H1 (cell line): ENCODE data around the gene GNAS. TPM values are rescaled to one million over a fixed set of nuclear protein-coding genes. Genes with fewer than 3 reads are reported as not detected.

Source experiments
- CTCF ChIA-PET: fragments of 300-600 bp; sonication (Branson Sonifier 250); formaldehyde crosslinking; loops from one replicate; lab custom pipeline; 2021; ENCODE audit not compliant: partially characterized antibody; lab: Charles Lee
- POLR2A ChIA-PET: fragments of 300-600 bp; sonication (Branson Sonifier 250); formaldehyde crosslinking; loops from one replicate; lab custom pipeline; 2021; ENCODE audit warnings: inconsistent platforms; ENCODE audit not compliant: partially characterized antibody; lab: Charles Lee
- DNase-seq, 2 experiments: peaks; one replicate each; pipeline versions ENCODE4 v3.0.0 to v3.0.0-alpha.2; 2010 to 2022; ENCODE audit warnings: low spot score in 2 of 2, low read depth in 1 of 2, mixed read lengths in 1 of 2
- FAIRE-seq: peaks from 2 replicates; lab custom pipeline; 2011; peaks lifted over from hg19 to GRCh38; lab: Jason Lieb, UNC
- H2AFZ ChIP-seq: 2 replicates; pipeline ENCODE4 v1.8.1; 2012; ENCODE audit warnings: low read length, inconsistent platforms
- H2AK5ac ChIP-seq: 2 replicates; pipeline ENCODE4 v1.6.1; 2013; ENCODE audit warnings: low read depth, low read length
- H2BK120ac ChIP-seq: replicated peaks from 2 replicates; pipeline ENCODE3; 2013; ENCODE audit warnings: low read depth, low read length, inconsistent platforms
- H2BK12ac ChIP-seq: 2 replicates; pipeline ENCODE4 v1.6.1; 2013; ENCODE audit warnings: low read depth, low read length
- H2BK15ac ChIP-seq: 2 replicates; pipeline ENCODE4 v1.6.1; 2013; ENCODE audit warnings: low read length
- H2BK20ac ChIP-seq: 2 replicates; pipeline ENCODE4 v1.6.1; 2013; ENCODE audit warnings: low read length
- H2BK5ac ChIP-seq: 2 replicates; pipeline ENCODE4 v1.6.1; 2013; ENCODE audit warnings: low read depth, low read length
- H3K14ac ChIP-seq: 2 replicates; pipeline ENCODE4 v1.6.1; 2013; ENCODE audit warnings: inconsistent platforms; ENCODE audit not compliant: insufficient read length
- H3K18ac ChIP-seq: 2 replicates; pipeline ENCODE4 v1.6.1; 2013; ENCODE audit warnings: low read length; ENCODE audit errors: extremely low read depth
- H3K23ac ChIP-seq: 2 replicates; pipeline ENCODE4 v1.6.1; 2013; ENCODE audit warnings: inconsistent platforms; ENCODE audit not compliant: insufficient read length
- H3K23me2 ChIP-seq: 2 replicates; pipeline ENCODE4 v1.6.1; 2013; ENCODE audit warnings: low read depth, low read length
- H3K27ac ChIP-seq: 2 replicates; pipeline ENCODE4 v1.6.1; 2011; ENCODE audit warnings: low read depth, low read length, inconsistent platforms
- H3K27me3 ChIP-seq, 4 experiments: replicated peaks in 1 of 4; 1 replicate in 1 of 4; 2 replicates in 3 of 4; pipeline versions ENCODE4 v1.6.1 to v1.8.1; 2011 to 2013; ENCODE audit warnings: low read length in 3 of 4, mild to moderate bottlenecking in 3 of 4, inconsistent platforms in 2 of 4, mixed read lengths in 2 of 4, moderate library complexity in 1 of 4; ENCODE audit not compliant: control insufficient read depth in 3 of 4, insufficient read depth in 3 of 4; ENCODE audit errors: extremely low read depth in 1 of 4
- H3K36me3 ChIP-seq, 4 experiments: 2 replicates each; pipeline versions ENCODE4 v1.6.1 to v1.8.1; 2011 to 2013; ENCODE audit warnings: mild to moderate bottlenecking in 4 of 4, low read length in 3 of 4, moderate library complexity in 2 of 4, control low read depth in 1 of 4, inconsistent platforms in 1 of 4; ENCODE audit not compliant: insufficient read depth in 4 of 4, control insufficient read depth in 2 of 4
- H3K4ac ChIP-seq: replicated peaks from 2 replicates; pipeline ENCODE3; 2013; ENCODE audit warnings: low read length, low read depth, mixed read lengths, inconsistent platforms; ENCODE audit not compliant: insufficient read length
- H3K4me1 ChIP-seq, 4 experiments: replicated peaks in 1 of 4; 1 replicate in 1 of 4; 2 replicates in 3 of 4; pipeline versions ENCODE4 v1.6.1 to v1.8.1; 2011 to 2013; ENCODE audit warnings: low read length in 3 of 4, inconsistent platforms in 2 of 4, mixed read lengths in 1 of 4; ENCODE audit not compliant: insufficient read depth in 4 of 4, control insufficient read depth in 3 of 4
- H3K4me2 ChIP-seq, 2 experiments: 2 replicates each; pipeline versions ENCODE4 v1.6.1 to v1.8.1; 2011 to 2013; ENCODE audit warnings: low read depth in 2 of 2, low read length in 2 of 2, control low read depth in 1 of 2, inconsistent platforms in 1 of 2, mild to moderate bottlenecking in 1 of 2; ENCODE audit not compliant: insufficient read depth in 1 of 2
- H3K4me3 ChIP-seq, 4 experiments: fragments of 200-600, 300-600 bp in 1 of 4; sonication (generic), shearing (Covaris generic), sonication (Bioruptor Twin) in 1 of 4; 2 replicates each; pipeline versions ENCODE4 v1.5.1 to v1.8.1; 2011 to 2016; ENCODE audit warnings: low read length in 4 of 4, low read depth in 3 of 4, control low read depth in 2 of 4, inconsistent platforms in 2 of 4, mild to moderate bottlenecking in 2 of 4, mixed read lengths in 1 of 4, moderate library complexity in 1 of 4; ENCODE audit not compliant: insufficient read depth in 2 of 4; ENCODE audit errors: extremely low read depth in 1 of 4
- H3K56ac ChIP-seq: replicated peaks from 2 replicates; pipeline ENCODE3; 2013; ENCODE audit warnings: low read depth, mild to moderate bottlenecking, mixed read lengths, low read length, inconsistent platforms; ENCODE audit not compliant: insufficient read length
- H3K79me1 ChIP-seq: 2 replicates; pipeline ENCODE4 v1.6.1; 2013; ENCODE audit warnings: low read depth, low read length, control low read depth
- H3K79me2 ChIP-seq, 2 experiments: 2 replicates each; pipeline versions ENCODE4 v1.6.1 to v1.8.1; 2012 to 2013; ENCODE audit warnings: low read length in 2 of 2, mild to moderate bottlenecking in 2 of 2, inconsistent platforms in 1 of 2; ENCODE audit not compliant: insufficient read depth in 2 of 2, control insufficient read depth in 1 of 2
- H3K9ac ChIP-seq, 4 experiments: replicated peaks in 1 of 4; 1 replicate in 1 of 4; 2 replicates in 3 of 4; pipeline versions ENCODE4 v1.6.1 to v1.8.1; 2011 to 2013; ENCODE audit warnings: low read depth in 3 of 4, low read length in 3 of 4, control low read depth in 2 of 4, mild to moderate bottlenecking in 2 of 4, moderate library complexity in 2 of 4, inconsistent platforms in 1 of 4; ENCODE audit errors: extremely low read depth in 1 of 4
- H3K9me3 ChIP-seq, 2 experiments: 2 replicates each; pipeline versions ENCODE4 v1.6.1 to v1.8.1; 2012 to 2013; ENCODE audit warnings: mild to moderate bottlenecking in 2 of 2, moderate library complexity in 2 of 2, control low read depth in 1 of 2, inconsistent platforms in 1 of 2, low read depth in 1 of 2, low read length in 1 of 2, mixed read lengths in 1 of 2; ENCODE audit not compliant: insufficient read depth in 2 of 2
- H4K20me1 ChIP-seq, 2 experiments: replicated peaks in 1 of 2; 2 replicates each; pipeline versions ENCODE3 to v1.8.1; 2011 to 2013; ENCODE audit warnings: inconsistent platforms in 2 of 2, low read length in 2 of 2, mild to moderate bottlenecking in 1 of 2; ENCODE audit not compliant: insufficient read depth in 2 of 2, control insufficient read depth in 1 of 2
- H4K5ac ChIP-seq: 2 replicates; pipeline ENCODE4 v1.6.1; 2013; ENCODE audit warnings: low read length, low read depth, mixed read lengths, inconsistent platforms; ENCODE audit not compliant: insufficient read length
- H4K8ac ChIP-seq: 2 replicates; pipeline ENCODE4 v1.8.0; 2013; ENCODE audit warnings: mild to moderate bottlenecking, moderate library complexity, low read length, inconsistent platforms; ENCODE audit not compliant: insufficient read depth; ENCODE audit errors: extremely low read depth
- H4K91ac ChIP-seq: replicated peaks from 2 replicates; pipeline ENCODE3; 2013; ENCODE audit warnings: low read length, mixed read lengths, inconsistent platforms; ENCODE audit not compliant: insufficient read length
- BRCA1 ChIP-seq: IDR thresholded peaks from 2 replicates; pipeline ENCODE4 v1.6.1; 2012; ENCODE audit warnings: low read depth, low read length, improper control_type of control experiment
- CBX5 ChIP-seq: fragments of 300-800, 300-1000 bp; sonication (generic); IDR thresholded peaks from 2 replicates; pipeline ENCODE4 v1.7.1; 2016; ENCODE audit warnings: antibody characterized with exemption, low read length, low read depth
- EP300 ChIP-seq, 2 experiments: IDR thresholded peaks; 1 replicate in 1 of 2; 2 replicates in 1 of 2; pipeline ENCODE4 v1.6.1; 2011 to 2012; ENCODE audit warnings: low read depth in 2 of 2, low read length in 2 of 2, mild to moderate bottlenecking in 2 of 2, borderline replicate concordance in 1 of 2, inconsistent platforms in 1 of 2, moderate library complexity in 1 of 2
- EZH2 ChIP-seq: fragments of 200-600 bp; sonication (generic); IDR thresholded peaks from 2 replicates; pipeline ENCODE4 v1.7.1; 2012; ENCODE audit warnings: low read depth, mild to moderate bottlenecking, moderate library complexity, low read length, inconsistent platforms; ENCODE audit not compliant: severe bottlenecking
- KDM4A ChIP-seq: IDR thresholded peaks from one replicate; pipeline ENCODE4 v1.7.1; 2012; ENCODE audit warnings: low read depth, mild to moderate bottlenecking, moderate library complexity, low read length, inconsistent platforms; ENCODE audit not compliant: severe bottlenecking
- NANOG ChIP-seq: IDR thresholded peaks from 2 replicates; pipeline ENCODE4 v1.6.1; 2011; ENCODE audit warnings: low read length, low read depth, mild to moderate bottlenecking, inconsistent platforms; ENCODE audit not compliant: insufficient read depth, poor library complexity, severe bottlenecking
- SP1 ChIP-seq: IDR thresholded peaks from 2 replicates; pipeline ENCODE4 v1.6.1; 2011; ENCODE audit warnings: low read depth, low read length
- SP2 ChIP-seq: IDR thresholded peaks from 2 replicates; pipeline ENCODE4 v1.6.1; 2012; ENCODE audit warnings: mild to moderate bottlenecking, low read length, inconsistent platforms
- SRF ChIP-seq: IDR thresholded peaks from 2 replicates; pipeline ENCODE4 v1.6.1; 2011; ENCODE audit warnings: mild to moderate bottlenecking, low read depth, low read length, moderate library complexity
- WGBS, 2 experiments: shearing (Covaris generic) in 1 of 2; methylation state at CpG; one replicate each; pipeline versions ENCODE4 v1.1.6 to v1.1.7; 2013 to 2015; ENCODE audit warnings: low lambda C conversion rate in 2 of 2, mixed read lengths in 2 of 2, inconsistent platforms in 1 of 2, low coverage in 1 of 2, missing lambda C conversion rate in 1 of 2; ENCODE audit not compliant: insufficient replicate concordance in 2 of 2, insufficient coverage in 1 of 2, insufficient read length in 1 of 2; ENCODE audit errors: extremely low coverage in 1 of 2, missing lambda C conversion rate in 1 of 2; 5-methylcytosine and 5-hydroxymethylcytosine counted together
- polyA plus RNA-seq, 7 experiments: library from polyadenylated mRNA; depleted of rRNA in 3 of 7; stranded (reverse) in 5 of 7; unstranded in 2 of 7; fragments of >200 nt in 5 of 7; fragments of 200-250 nt in 2 of 7; gene quantifications; 1 replicate in 5 of 7; 2 replicates in 1 of 7; 4 replicates in 1 of 7; pipeline versions ENCODE4 v1.2.1 to v1.2.3, GENCODE V29; 2011 to 2013; ENCODE audit warnings: missing spikeins in 2 of 7, mixed read lengths in 2 of 7
- total RNA-seq: library from RNA; stranded (reverse); fragmentation: NEBNext Ultra II Directional; extraction: Animal tissue kit (Norgen Biotek cat#: 25700); gene quantifications from 2 replicates; pipeline ENCODE4 v1.2.1, GENCODE V29; 2021
- TF ChIP-seq, protein P1 (sequence below): IDR thresholded peaks from 2 replicates; pipeline ENCODE4 v1.6.1; 2012; ENCODE audit warnings: inconsistent platforms
- TF ChIP-seq, protein P2 (sequence below): IDR thresholded peaks from 2 replicates; pipeline ENCODE4 v1.6.1; 2011; ENCODE audit warnings: low read depth, mild to moderate bottlenecking, low read length; ENCODE audit not compliant: insufficient read depth

Gene GNAS
- total and polyA plus RNA-seq, 2 of the 8 experiments (the other 6 are each of a cell fraction or from before 2014, with no cell fraction given): 989 to 1,613 TPM

- 92% methylated on average over 10 of the region's 10 CpGs; no CpG with 5 or more reads in 1 of the 2 experiments for WGBS, 2 experiments
- no peak for DNase-seq
- Histone ChIP-seq H2BK120ac (no peak overlapping the region), H4K20me1 (no peaks in the 10 kb centered on the region), H4K91ac (no peak overlapping the region), H3K36me3 (no peaks in the 10 kb centered on the region), H4K5ac (no peak overlapping the region), H3K4ac (no peak overlapping the region), H3K14ac (no peak overlapping the region), H3K27ac (no peak overlapping the region), H3K9ac (no peak overlapping the region), H3K56ac (no peak overlapping the region), H3K23ac (no peak overlapping the region), H2BK12ac (no peak overlapping the region), H3K27me3 (no peaks in the 10 kb centered on the region; a peak in 1 of 7 replicates), H3K18ac (no peak overlapping the region), H2BK20ac (no peak overlapping the region), H4K8ac (no peak overlapping the region), H2AFZ (no peak overlapping the region), H3K4me1 (no peaks in the 10 kb centered on the region), H3K9me3 (no peaks in the 10 kb centered on the region; a peak in 1 of 4 replicates), H3K4me2 (no peak overlapping the region), H3K79me2 (no peaks in the 10 kb centered on the region), H2AK5ac (no peak overlapping the region), H3K23me2 (no peaks in the 10 kb centered on the region; the same call in 1 of the 2 replicates), H2BK15ac (no peak overlapping the region), H3K79me1 (no peaks in the 10 kb centered on the region), H3K4me3 (no peak overlapping the region), H2BK5ac (no peak overlapping the region)
- POLR2A ChIA-PET: interaction anchor here (1.3 kb wide), 1 partner anchor 37 kb away, joined by 3 read pairs; no protein-coding TSS in a partner anchor
- CTCF ChIA-PET: interaction anchor here (1.6 to 2.0 kb wide), 3 partner anchors 23 to 529 kb away, joined by 4 to 5 read pairs (median 5); no protein-coding TSS in a partner anchor
- no peak for FAIRE-seq
- TF ChIP-seq EP300 (IDR thresholded peaks at IDR 0.05; ENCODE audit: borderline replicate concordance in 1 of 2, low read depth in 2 of 2, low read length in 2 of 2): no peak
- TF ChIP-seq, protein P1, sequence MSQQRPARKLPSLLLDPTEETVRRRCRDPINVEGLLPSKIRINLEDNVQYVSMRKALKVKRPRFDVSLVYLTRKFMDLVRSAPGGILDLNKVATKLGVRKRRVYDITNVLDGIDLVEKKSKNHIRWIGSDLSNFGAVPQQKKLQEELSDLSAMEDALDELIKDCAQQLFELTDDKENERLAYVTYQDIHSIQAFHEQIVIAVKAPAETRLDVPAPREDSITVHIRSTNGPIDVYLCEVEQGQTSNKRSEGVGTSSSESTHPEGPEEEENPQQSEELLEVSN: no peak
- no peak for TF ChIP-seq KDM4A
- no peak for TF ChIP-seq NANOG
- no peak for TF ChIP-seq CBX5
- no peak for TF ChIP-seq SP2
- TF ChIP-seq SRF: no peak
- no peak for TF ChIP-seq BRCA1
- TF ChIP-seq, protein P2, sequence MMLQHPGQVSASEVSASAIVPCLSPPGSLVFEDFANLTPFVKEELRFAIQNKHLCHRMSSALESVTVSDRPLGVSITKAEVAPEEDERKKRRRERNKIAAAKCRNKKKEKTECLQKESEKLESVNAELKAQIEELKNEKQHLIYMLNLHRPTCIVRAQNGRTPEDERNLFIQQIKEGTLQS: no peak
- TF ChIP-seq EZH2: no peak
- TF ChIP-seq SP1: no peak
These were observed 74.4 kb downstream of the GNAS start for GRCh38 chr20:58926802-58927489.
